ENCODE results near the gene CEP128.

The CEP128 gene

DNA sequence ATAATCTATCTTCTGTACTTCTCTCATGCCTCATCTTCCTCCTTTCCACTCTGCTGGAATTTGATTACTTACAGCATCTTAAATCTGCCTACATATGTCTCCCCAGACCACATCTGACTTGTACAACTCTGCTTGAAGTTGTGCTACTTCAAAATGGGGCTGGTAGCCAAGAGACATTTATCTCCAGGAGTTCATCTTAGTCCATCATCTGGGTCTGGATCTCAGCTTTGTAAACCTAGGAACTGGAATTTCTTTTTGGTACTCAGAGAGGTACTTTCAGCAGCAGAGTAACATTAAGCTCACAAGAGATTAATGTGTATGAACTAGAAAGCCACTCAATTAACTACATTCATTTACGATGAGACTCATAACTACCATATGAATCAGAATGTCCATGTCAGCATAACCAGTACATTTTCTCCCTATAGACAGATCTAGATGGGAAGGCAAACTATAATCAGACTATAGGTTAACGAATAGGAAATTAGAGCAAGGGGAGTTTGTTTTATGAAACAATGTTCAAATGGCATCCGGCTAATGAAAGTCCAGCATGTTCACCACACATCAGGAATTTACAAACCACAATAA is 178.8 kb downstream of the CEP128 start:
- Mint-ChIP-seq H3K27me3 (no peaks in the 10 kb centered on the region), H3K27ac (no peak overlapping the region), H3K4me3 (no peak overlapping the region), H3K9me3 (no peaks in the 10 kb centered on the region), H3K4me1 (no peaks in the 10 kb centered on the region), H3K36me3 (peaks cover 2 to 3% of the 10 kb centered on the region in 2 donors)
- DNase-seq (no peak), ATAC-seq (replicated peaks) (no peak)

DNA sequence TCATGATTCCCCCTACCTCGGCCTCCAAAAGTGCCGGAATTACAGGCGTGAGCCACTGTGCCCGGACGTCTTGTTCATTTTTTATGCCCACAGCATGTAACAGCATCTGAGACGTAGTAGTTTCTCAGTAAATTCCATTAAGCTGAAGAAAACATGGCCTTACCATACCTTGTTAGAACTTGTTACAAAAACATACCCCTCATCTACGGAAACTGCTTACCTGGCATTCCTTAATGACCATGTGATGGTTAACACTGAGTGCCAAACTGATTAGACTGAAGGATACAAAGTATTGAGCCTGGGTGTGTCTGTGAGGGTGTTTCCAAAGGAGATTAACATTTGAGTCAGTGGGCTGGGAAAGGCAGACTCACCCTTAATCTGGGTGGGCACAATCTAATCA is 186.8 kb downstream of the CEP128 start:
- ATAC-seq (replicated peaks) = no peak
- H3K36me3 Mint-ChIP-seq = peaks cover 4 to 13% of the 10 kb centered on the region in 2 donors
- no peaks in the 10 kb centered on the region for H3K27me3 Mint-ChIP-seq
- no peaks in the 10 kb centered on the region for H3K9me3 Mint-ChIP-seq
- DNase-seq = no peak
- no peak overlapping the region for H3K4me3 Mint-ChIP-seq
- H3K27ac Mint-ChIP-seq = no peak overlapping the region
- no peaks in the 10 kb centered on the region for H3K4me1 Mint-ChIP-seq

DNA sequence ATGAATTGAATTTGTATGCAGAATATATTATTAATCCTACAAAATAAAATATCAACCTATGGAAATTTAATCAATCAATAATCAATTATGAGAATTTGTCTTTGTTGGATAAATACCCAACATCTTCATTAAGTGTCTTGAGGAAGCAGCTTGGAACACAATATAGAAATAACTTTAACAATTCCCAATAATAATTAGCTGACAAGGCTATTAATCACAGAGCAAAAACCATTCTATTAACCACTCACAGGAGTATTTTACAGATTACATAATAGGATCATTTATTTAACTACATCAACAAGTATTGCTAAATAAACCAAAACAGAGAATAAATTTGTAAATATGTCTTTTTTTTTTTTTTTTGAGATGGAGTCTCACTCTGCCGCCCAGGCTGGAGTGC is 190.3 kb downstream of the CEP128 start:
- H3K9me3 Mint-ChIP-seq = no peaks in the 10 kb centered on the region
- ATAC-seq (replicated peaks) (no peak), DNase-seq (no peak)
- no peak overlapping the region for H3K4me3 Mint-ChIP-seq
- no peak overlapping the region for H3K27ac Mint-ChIP-seq
- peaks cover 4 to 12% of the 10 kb centered on the region in 2 donors for H3K36me3 Mint-ChIP-seq
- no peaks in the 10 kb centered on the region for H3K27me3 Mint-ChIP-seq
- no peaks in the 10 kb centered on the region for H3K4me1 Mint-ChIP-seq

DNA sequence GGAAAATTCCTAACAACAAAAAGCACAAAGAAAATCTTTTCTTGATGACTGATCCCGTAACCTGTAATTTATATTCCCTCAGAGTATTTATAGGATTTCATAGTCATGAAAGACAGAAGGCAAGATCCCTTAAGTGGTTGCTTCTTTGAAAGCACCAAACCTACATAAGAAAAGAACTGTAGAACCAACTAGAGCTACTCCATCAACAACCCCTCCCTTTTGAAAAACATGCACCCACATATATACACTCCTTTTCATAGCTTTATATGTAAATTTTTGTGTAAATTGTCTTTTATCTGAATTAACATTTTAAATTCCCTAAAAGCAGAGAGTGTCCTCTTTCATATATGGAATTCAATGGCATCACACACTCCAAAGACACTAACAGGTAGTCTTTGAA is 215.3 kb downstream of the CEP128 start:
- H3K4me1 Mint-ChIP-seq = no peaks in the 10 kb centered on the region
- no peak overlapping the region for H3K4me3 Mint-ChIP-seq
- no peak overlapping the region for H3K27ac Mint-ChIP-seq
- ATAC-seq (replicated peaks) (no peak), DNase-seq (no peak)
- no peaks in the 10 kb centered on the region for H3K9me3 Mint-ChIP-seq
- H3K36me3 Mint-ChIP-seq = no peaks in the 10 kb centered on the region
- no peaks in the 10 kb centered on the region for H3K27me3 Mint-ChIP-seq

DNA sequence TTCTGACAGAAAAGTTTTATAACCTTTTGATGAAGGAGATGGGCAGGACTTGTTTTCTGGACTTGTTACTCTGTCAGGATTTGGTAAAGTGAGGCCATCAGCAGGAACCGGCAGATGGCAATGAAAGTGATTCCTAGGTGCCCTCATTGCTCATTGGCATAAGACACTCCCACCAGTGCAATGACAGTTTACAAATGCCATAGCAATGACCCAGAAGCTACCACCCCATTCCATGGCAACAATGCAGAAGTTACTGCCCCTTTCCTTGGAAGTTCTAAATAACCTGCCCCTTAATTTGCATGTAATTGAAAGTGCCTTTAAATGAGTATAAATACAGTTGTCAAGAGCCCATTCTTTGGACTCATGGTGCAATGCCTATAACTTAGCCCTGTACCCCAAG is 222.6 kb downstream of the CEP128 start:
- H3K9me3 Mint-ChIP-seq = no peaks in the 10 kb centered on the region
- H3K4me3 Mint-ChIP-seq = no peak overlapping the region
- DNase-seq (no peak), ATAC-seq (replicated peaks) (no peak)
- H3K27ac Mint-ChIP-seq = no peak overlapping the region
- H3K36me3 Mint-ChIP-seq = no peaks in the 10 kb centered on the region
- no peaks in the 10 kb centered on the region for H3K4me1 Mint-ChIP-seq
- H3K27me3 Mint-ChIP-seq = no peaks in the 10 kb centered on the region

DNA sequence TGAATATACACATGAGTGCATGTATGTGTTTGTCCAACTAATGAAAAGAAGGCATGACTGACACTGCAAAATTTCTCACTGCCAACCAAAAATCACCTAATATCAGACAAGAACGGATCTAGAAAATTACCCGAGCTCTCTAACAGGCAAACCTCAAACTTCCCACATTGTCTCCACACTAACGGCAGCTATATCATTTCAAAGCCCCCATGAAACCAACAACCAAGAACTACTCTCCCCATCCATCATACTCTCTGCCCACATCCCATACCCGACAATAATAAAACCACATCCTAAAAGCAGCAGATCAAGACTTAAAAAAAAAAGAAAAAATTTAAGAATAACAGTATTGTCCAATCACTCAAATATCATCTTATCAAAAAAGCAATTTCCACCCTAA is 227.1 kb downstream of the CEP128 start:
- Mint-ChIP-seq H3K27me3 (no peaks in the 10 kb centered on the region), H3K4me1 (no peaks in the 10 kb centered on the region), H3K9me3 (no peaks in the 10 kb centered on the region), H3K27ac (no peak overlapping the region), H3K36me3 (no peaks in the 10 kb centered on the region), H3K4me3 (no peak overlapping the region)
- ATAC-seq (replicated peaks) (no peak), DNase-seq (no peak)

DNA sequence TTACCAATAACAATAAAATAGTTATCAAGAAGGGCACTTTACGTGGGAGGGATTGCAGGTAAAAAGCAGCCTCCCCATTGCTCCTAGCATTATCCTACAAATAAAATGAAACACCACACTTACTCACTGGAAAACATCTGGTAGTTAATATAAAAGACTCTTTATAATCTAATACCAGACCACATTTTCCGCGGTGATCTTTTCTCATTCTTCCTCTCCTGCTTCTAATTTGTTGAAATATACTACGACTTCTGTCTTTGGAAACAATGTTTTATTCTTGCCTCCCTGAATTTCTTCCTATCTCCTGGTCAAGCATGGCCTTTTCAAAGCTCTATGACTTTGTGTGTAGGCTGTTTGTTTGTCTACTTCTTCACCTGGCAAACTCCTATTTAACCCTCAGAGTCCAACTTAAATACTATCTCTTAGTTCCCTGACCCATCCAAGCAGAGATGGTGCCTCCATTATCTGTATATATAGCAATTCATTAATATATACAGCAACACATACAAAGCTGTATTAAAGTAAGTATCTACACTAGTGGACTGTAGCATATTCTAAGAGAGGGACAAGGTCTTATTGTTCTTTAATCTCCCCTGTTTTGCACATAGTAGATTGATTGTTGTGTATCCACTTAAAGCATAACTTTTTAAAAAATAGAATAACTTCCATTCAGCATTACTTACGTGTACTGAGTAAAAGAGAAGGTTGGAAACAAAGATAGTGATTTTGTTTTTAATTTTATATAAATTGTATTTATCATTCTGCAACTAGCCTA is 228.3 kb downstream of the CEP128 start:
- Mint-ChIP-seq H3K9me3 (no peaks in the 10 kb centered on the region), H3K4me1 (no peaks in the 10 kb centered on the region), H3K27me3 (no peaks in the 10 kb centered on the region), H3K27ac (no peak overlapping the region), H3K4me3 (no peak overlapping the region), H3K36me3 (no peaks in the 10 kb centered on the region)
- no peak for DNase-seq
- ATAC-seq (replicated peaks) = no peak

DNA sequence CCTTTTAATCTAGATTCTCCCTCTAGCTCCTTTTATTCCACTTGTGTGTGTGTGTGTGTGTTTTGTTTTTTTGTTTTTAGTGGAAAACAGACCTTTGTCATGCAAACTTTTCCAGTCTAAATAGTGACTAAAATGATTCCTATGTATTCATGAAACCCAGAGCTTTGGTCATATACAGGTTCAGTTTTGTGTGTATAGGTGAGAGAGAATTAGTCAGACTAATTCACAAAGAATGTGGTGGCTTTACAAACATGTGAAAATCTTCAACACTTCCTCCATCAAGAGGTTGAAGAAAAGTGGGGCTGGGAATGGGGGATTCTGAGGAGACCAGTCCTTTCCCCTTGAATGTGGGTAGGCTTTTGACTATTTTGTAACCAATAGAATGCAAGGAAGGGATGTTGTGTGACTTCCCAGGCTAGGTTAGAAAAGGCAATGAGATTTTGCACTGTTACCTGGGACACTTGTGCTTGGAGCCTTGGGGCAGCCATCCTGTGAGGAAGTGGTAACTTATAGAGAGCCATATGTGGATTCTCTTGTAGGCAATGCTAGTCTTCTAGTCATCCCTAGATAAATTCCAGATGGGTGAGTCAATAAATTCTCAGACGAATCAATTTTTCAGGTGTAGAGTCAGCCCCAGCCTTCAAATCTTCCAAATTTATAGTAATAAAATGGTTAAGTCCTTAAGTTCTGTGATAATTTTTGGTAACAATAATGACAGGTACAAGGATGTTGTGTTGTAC is 236.1 kb downstream of the CEP128 start:
- ATAC-seq (replicated peaks) (no peak), DNase-seq (no peak)
- H3K9me3 Mint-ChIP-seq = no peaks in the 10 kb centered on the region
- H3K27ac Mint-ChIP-seq = no peak overlapping the region
- H3K4me3 Mint-ChIP-seq = no peak overlapping the region
- no peaks in the 10 kb centered on the region for H3K4me1 Mint-ChIP-seq
- no peaks in the 10 kb centered on the region for H3K27me3 Mint-ChIP-seq
- no peaks in the 10 kb centered on the region for H3K36me3 Mint-ChIP-seq

DNA sequence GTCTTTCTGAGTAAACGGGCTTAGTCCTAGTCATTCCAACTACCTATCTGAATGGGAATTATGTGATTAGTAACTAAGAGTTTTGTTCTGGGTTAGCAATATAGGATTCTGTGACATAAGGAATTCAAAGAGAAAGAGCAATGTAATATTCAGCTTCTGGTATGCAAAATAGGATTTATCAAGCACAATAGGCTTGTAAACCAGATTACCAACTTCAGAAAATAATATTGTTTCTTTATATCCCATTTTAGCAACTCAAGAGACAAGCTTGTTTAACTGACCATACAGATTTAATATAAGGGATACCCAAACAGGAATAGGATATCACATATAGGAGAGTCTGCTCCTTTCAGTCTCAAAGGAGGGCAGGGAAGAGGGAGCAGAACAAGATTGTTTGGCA is 240.9 kb downstream of the CEP128 start:
- H3K4me3 Mint-ChIP-seq = no peak overlapping the region
- H3K36me3 Mint-ChIP-seq = no peaks in the 10 kb centered on the region
- ATAC-seq (replicated peaks) (no peak), DNase-seq (no peak)
- no peaks in the 10 kb centered on the region for H3K9me3 Mint-ChIP-seq
- H3K4me1 Mint-ChIP-seq = no peaks in the 10 kb centered on the region
- no peak overlapping the region for H3K27ac Mint-ChIP-seq
- no peaks in the 10 kb centered on the region for H3K27me3 Mint-ChIP-seq

DNA sequence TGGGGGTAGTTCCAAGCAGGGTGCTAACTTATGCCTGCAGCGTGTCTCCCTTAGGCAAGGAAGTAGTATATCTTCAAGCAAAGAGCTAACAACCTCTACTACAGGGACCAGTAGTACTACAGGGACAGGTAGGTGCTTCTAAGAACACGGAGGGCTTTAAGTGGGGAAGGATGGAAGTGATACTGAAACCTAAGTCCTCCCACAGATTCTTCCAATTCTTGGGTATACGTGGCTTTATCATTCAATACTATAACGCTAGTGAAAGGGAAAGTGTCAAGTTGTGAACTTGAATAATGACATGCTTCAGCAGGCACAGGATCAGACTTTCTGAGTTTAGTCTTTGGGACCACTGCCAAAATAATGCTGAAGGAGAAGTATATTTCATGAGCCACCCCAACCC is 241.7 kb downstream of the CEP128 start:
- H3K9me3 Mint-ChIP-seq = no peaks in the 10 kb centered on the region
- ATAC-seq (replicated peaks) = peak; percentile 53 to 65
- no peaks in the 10 kb centered on the region for H3K36me3 Mint-ChIP-seq
- no peaks in the 10 kb centered on the region for H3K27me3 Mint-ChIP-seq
- no peaks in the 10 kb centered on the region for H3K4me1 Mint-ChIP-seq
- no peak for DNase-seq
- no peak overlapping the region for H3K27ac Mint-ChIP-seq
- no peak overlapping the region for H3K4me3 Mint-ChIP-seq

DNA sequence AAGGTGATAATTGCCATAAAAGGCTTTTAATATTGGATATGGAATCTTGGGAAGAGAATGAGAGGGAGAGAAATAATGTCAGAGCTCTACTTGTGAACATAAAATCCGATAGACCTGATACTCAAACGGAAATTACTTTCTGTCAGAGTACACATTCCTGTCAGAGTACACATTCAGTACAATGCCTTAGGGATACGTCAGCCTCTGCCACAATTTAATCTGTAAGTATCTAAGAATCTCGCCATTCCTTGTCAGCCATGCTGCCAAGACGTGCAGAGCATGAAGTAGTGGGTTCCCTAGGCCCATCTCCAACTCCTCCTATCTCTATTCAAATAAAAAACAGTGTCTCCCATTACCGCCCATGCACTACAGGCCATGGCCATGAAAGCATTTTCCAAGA is 242.6 kb downstream of the CEP128 start:
- ATAC-seq (replicated peaks) = no peak
- H3K36me3 Mint-ChIP-seq = no peaks in the 10 kb centered on the region

DNA sequence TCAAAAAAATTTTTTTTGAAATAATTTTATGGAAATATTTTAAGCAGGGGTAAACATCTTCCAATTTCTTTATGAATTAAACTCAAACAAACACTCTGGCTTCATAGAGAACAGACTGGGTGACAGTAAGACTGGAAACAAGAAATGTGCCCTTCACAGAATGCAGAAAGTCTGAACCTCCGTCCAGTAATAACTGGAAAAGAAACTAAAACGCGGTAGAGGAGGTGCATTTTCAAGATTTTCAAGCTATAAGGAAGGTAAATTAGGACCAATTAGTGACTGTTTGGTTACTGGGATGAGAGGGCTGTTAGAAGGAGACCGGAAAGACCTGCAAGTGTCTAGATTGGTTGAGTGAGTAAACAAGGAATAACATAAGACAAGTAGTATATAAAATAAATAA is 245.7 kb downstream of the CEP128 start:
- no peaks in the 10 kb centered on the region for H3K9me3 Mint-ChIP-seq
- ATAC-seq (replicated peaks) = no peak
- H3K4me3 Mint-ChIP-seq = no peak overlapping the region
- DNase-seq = no peak
- H3K27ac Mint-ChIP-seq = no peak overlapping the region
- no peaks in the 10 kb centered on the region for H3K4me1 Mint-ChIP-seq
- no peaks in the 10 kb centered on the region for H3K27me3 Mint-ChIP-seq
- no peaks in the 10 kb centered on the region for H3K36me3 Mint-ChIP-seq

More for the DNA sequence above, 242.6 kb downstream of the CEP128 start:
- Mint-ChIP-seq H3K27ac (no peak overlapping the region), H3K4me1 (no peaks in the 10 kb centered on the region), H3K27me3 (no peaks in the 10 kb centered on the region), H3K9me3 (no peaks in the 10 kb centered on the region), H3K4me3 (no peak overlapping the region)
- DNase-seq = no peak

DNA sequence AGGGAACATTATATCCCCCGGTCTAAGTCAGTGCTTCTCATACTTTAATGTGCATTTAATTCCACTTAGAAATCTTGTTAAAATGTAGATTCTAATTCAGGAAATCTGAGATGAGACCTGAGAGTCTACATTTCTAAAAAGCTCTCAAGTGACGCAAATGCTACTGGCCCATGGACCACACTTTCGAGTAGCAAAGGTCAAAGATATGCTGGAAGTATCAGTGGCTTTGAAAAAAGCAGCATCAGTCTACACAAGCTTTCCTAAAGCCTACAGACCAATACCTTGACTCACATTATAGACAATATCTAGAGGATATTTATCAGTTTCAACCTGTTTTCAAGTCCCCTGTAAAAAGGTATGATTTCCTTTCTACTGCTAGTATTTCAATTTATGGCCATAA is 248.6 kb downstream of the CEP128 start:
- no peak for DNase-seq
- Mint-ChIP-seq H3K36me3 (no peaks in the 10 kb centered on the region), H3K4me1 (no peaks in the 10 kb centered on the region), H3K27ac (no peak overlapping the region), H3K27me3 (no peaks in the 10 kb centered on the region), H3K4me3 (no peak overlapping the region), H3K9me3 (no peaks in the 10 kb centered on the region)
- ATAC-seq (replicated peaks) = no peak

DNA sequence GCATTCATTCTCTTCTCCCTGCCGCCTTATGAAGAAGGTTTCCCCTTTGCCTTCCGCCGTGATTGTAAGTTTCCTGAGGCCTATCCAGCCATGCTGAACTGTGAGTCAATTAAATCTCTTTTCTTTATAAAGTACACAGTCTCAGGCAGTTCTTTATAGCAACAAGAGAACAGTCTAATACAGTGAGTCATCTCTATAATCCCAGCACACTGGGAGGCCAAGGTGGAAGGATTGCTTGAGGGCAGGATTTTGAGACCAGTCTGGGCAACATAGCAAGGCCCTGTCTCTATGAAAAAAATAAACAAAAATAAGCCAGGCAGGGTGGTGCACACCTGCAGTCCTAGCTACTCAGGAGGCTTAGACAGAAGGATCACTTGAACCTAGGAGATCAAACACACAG is 259.9 kb downstream of the CEP128 start:
- H3K4me3 Mint-ChIP-seq = no peak overlapping the region
- H3K9me3 Mint-ChIP-seq = peaks cover 21 to 31% of the 10 kb centered on the region in 2 donors
- no peak for ATAC-seq (replicated peaks)
- H3K27me3 Mint-ChIP-seq = no peaks in the 10 kb centered on the region
- no peaks in the 10 kb centered on the region for H3K4me1 Mint-ChIP-seq
- no peak overlapping the region for H3K27ac Mint-ChIP-seq
- DNase-seq = no peak
- H3K36me3 Mint-ChIP-seq = peaks cover 20 to 45% of the 10 kb centered on the region in 2 donors

DNA sequence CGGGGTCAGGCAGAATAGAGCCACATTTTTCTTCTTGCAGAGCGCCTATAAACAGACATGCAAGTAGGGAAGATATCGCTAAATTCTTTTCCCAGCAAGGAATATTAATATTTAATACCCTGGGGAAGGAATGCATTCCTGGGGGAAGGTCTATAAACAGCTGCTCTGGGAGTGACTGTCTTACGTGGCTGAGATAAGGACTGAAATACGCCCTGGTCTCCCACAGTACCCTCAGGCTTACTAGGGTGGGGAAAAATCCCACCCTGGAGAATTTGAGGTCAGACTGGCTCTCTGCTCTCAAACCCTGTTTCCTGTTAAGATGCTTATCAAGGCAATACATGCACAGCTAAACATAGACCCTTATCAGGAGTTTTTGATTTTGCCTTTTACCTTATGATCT is 262.3 kb downstream of the CEP128 start:
- H3K9me3 Mint-ChIP-seq = peaks cover 18 to 27% of the 10 kb centered on the region in 2 donors
- H3K27ac Mint-ChIP-seq = no peak overlapping the region
- no peaks in the 10 kb centered on the region for H3K4me1 Mint-ChIP-seq
- H3K4me3 Mint-ChIP-seq = no peak overlapping the region
- H3K27me3 Mint-ChIP-seq = no peaks in the 10 kb centered on the region
- ATAC-seq (replicated peaks) (no peak), DNase-seq (no peak)
- H3K36me3 Mint-ChIP-seq = peaks cover 18 to 37% of the 10 kb centered on the region in 2 donors
